ENCODE data around the gene BCL11B. TPM values are rescaled to one million over a fixed set of nuclear protein-coding genes. Genes with fewer than 3 reads are reported as not detected.

BCL11B gene
- polyA plus RNA-seq, 1 experiment = not detected

DNA sequence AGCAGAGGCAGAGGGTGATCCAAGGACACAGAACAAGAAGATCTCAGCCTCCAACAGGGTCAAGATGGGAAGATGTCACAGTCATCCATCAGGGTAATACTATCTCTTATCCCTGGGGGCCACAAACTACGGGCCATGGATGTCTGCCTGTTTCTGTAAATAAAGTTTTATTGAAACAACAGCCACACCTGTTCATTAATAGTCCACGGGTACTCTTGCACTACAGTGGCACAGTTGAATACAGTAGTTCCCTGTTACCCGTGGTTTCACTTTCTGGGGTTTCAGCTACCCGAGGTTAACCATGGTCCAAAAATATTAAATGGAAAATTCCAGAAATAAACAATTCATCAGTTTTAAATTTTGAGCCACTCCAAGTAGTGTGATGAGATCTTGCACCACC is 65.9 kb downstream of the BCL11B start:
- CTCF ChIA-PET = no interaction called here
- H3K27me3 ChIP-seq (ENCODE audit: control insufficient read depth, insufficient read depth, low read length) = no peaks in the 10 kb centered on the region
- POLR2A ChIA-PET = no interaction called here

DNA sequence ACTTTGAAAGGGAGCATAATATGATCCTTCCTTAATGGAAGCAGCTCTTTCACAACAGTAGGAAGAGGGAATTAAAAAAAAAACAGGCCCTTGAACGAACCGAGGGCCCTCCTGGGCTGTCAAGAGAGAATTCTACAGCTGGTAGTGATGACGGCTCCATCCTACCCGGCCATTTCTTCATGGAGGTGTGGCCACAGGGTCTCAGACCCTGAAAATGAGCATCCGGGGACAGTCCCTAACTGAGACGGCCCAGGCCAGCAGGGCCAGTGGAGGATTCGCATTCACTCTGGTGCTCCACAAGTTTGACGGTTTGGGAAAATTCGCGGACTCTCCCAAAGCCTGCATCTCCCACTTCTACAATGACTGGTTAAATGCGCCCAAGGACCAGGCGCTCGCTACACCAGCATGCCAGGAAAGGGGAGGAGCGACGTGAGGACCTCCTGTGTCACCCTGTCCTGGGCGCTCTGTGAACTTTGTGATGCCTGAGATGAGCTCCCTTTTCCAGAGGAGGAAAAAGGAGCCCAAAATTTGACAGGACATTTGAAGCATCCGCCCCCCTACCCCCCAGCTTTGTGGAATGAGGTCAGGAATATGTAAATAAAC is 66.8 kb downstream of the BCL11B start:
- TF ChIP-seq, protein P1, sequence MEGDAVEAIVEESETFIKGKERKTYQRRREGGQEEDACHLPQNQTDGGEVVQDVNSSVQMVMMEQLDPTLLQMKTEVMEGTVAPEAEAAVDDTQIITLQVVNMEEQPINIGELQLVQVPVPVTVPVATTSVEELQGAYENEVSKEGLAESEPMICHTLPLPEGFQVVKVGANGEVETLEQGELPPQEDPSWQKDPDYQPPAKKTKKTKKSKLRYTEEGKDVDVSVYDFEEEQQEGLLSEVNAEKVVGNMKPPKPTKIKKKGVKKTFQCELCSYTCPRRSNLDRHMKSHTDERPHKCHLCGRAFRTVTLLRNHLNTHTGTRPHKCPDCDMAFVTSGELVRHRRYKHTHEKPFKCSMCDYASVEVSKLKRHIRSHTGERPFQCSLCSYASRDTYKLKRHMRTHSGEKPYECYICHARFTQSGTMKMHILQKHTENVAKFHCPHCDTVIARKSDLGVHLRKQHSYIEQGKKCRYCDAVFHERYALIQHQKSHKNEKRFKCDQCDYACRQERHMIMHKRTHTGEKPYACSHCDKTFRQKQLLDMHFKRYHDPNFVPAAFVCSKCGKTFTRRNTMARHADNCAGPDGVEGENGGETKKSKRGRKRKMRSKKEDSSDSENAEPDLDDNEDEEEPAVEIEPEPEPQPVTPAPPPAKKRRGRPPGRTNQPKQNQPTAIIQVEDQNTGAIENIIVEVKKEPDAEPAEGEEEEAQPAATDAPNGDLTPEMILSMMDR (IDR thresholded peaks at IDR 0.05; ENCODE audit: insufficient read depth, low read depth, low read length) = no peak
- Histone ChIP-seq H3K27me3 (ENCODE audit: control insufficient read depth, insufficient read depth, low read length) (no peaks in the 10 kb centered on the region), H3K36me3 (ENCODE audit: control insufficient read depth, insufficient read depth, low read length) (no peaks in the 10 kb centered on the region), H3K4me3 (ENCODE audit: low read depth, low read length) (no peak overlapping the region)
- POLR2A ChIA-PET = no interaction called here
- CTCF ChIA-PET = no interaction called here
- no peak for DNase-seq (ENCODE audit: low read depth)

More for the DNA sequence above, 65.9 kb downstream of the BCL11B start:
- DNase-seq (ENCODE audit: low read depth) = no peak
- H3K4me3 ChIP-seq (ENCODE audit: low read depth, low read length) = no peak overlapping the region
- H3K36me3 ChIP-seq (ENCODE audit: control insufficient read depth, insufficient read depth, low read length) = no peaks in the 10 kb centered on the region
- TF ChIP-seq, protein P1 (IDR thresholded peaks at IDR 0.05; ENCODE audit: insufficient read depth, low read depth, low read length) = no peak

DNA sequence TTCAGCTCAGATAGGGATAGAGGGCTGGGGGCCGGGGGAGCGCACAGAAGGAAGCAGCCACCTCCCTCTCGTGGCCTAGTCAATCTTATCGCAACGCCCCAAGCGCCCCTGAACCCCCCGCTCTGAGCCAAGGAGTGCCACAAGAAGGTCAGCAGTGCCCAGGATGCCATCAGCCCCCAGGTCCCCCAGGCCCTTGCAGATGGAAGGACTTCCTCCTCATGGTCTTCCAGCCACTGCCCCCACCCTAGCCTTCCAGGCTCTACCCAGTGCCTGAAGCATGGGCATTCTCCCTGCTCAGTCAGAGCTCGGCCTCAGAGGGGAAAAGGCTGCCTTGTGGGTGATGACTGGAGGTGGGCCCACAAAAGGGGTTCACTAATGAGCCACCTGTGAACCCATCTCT is 68.2 kb downstream of the BCL11B start:
- H3K27me3 ChIP-seq (ENCODE audit: control insufficient read depth, insufficient read depth, low read length) = no peaks in the 10 kb centered on the region
- POLR2A ChIA-PET = no interaction called here

DNA sequence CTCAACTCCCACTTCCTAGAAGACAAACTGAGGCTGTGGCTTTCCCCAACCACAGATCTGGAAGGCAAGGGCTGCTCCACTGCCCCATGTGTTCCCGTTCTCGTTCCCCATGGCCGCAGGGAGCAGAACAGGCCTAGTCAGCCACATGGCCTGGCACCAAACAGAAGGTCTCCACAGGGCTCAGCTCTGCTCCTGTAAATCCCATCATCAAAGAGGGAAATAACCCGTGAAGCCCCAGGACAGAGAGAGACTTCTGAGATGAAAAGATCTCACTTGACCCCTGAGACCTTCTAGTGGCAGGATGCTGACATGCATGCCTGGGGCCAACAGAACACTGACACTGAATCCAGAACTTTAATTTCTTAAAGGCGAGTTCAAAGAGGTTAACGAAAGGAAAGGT is 68.9 kb downstream of the BCL11B start:
- Histone ChIP-seq H3K4me3 (ENCODE audit: low read depth, low read length) (no peak overlapping the region), H3K36me3 (ENCODE audit: control insufficient read depth, insufficient read depth, low read length) (no peaks in the 10 kb centered on the region), H3K27me3 (ENCODE audit: control insufficient read depth, insufficient read depth, low read length) (no peaks in the 10 kb centered on the region)
- CTCF ChIA-PET = no interaction called here
- TF ChIP-seq, protein P1 (IDR thresholded peaks at IDR 0.05; ENCODE audit: insufficient read depth, low read depth, low read length) = no peak
- DNase-seq (ENCODE audit: low read depth) = no peak
- POLR2A ChIA-PET = no interaction called here

More for the DNA sequence above, 68.2 kb downstream of the BCL11B start:
- H3K36me3 ChIP-seq (ENCODE audit: control insufficient read depth, insufficient read depth, low read length) = no peaks in the 10 kb centered on the region
- CTCF ChIA-PET = no interaction called here
- TF ChIP-seq, protein P1 (IDR thresholded peaks at IDR 0.05; ENCODE audit: insufficient read depth, low read depth, low read length) = no peak
- DNase-seq (ENCODE audit: low read depth) = no peak
- H3K4me3 ChIP-seq (ENCODE audit: low read depth, low read length) = no peak overlapping the region

DNA sequence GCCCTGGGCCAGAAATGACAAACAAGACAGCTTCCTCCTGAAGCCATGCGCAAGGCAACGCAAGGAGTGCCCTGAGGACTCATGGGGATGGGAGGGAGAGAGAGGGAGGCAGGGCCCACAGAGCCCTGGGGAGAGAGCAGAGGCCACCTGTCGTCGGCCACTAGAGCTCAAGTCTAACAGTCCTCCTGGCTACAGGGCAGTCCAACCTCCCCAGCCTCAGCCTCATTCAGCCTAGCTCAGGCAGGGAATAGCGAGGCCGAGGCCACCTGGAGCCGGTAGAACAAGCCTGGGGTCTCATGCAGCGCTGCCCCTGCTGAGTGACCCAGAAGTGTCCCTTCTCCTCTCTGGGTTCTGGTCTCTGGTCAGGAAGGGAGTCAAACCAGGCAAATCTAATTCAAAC is 69.5 kb downstream of the BCL11B start:
- no peak for DNase-seq (ENCODE audit: low read depth)
- POLR2A ChIA-PET = no interaction called here
- no peak overlapping the region for H3K4me3 ChIP-seq (ENCODE audit: low read depth, low read length)
- no peaks in the 10 kb centered on the region for H3K27me3 ChIP-seq (ENCODE audit: control insufficient read depth, insufficient read depth, low read length)
- TF ChIP-seq, protein P1 (IDR thresholded peaks at IDR 0.05; ENCODE audit: insufficient read depth, low read depth, low read length) = no peak
- H3K36me3 ChIP-seq (ENCODE audit: control insufficient read depth, insufficient read depth, low read length) = no peaks in the 10 kb centered on the region
- CTCF ChIA-PET = no interaction called here

Data from BJ (cell line).